8988T (cell line): Measurements from ENCODE around the gene ABCB4.
"Not testable (repeated sequence)": the region's sequence is repeated elsewhere in the genome, so short reads cannot be mapped to it uniquely, and the experiment has no call there.

Experiments used
- DNase-seq: peaks from one replicate; pipeline ENCODE4 v3.0.0; 2011

The ABCB4 gene

GRCh38 chr7:87474533-87475358 lies 734 bp downstream of the ABCB4 start:
- DNase-seq, result no peak

GRCh38 chr7:87473986-87474385 lies 1.5 kb downstream of the ABCB4 start:
- DNase-seq, result no peak

- DNase-seq, result no peak
Observed at GRCh38 chr7:87473192-87473591, 2.3 kb downstream of the ABCB4 start.

- no peak for DNase-seq
Observed at GRCh38 chr7:87471473-87471872, 4.0 kb downstream of the ABCB4 start.

GRCh38 chr7:87469204-87469603 lies 6.3 kb downstream of the ABCB4 start:
- not testable (repeated sequence) for DNase-seq

GRCh38 chr7:87465534-87465880 lies 10.0 kb downstream of the ABCB4 start:
- DNase-seq, result not testable (repeated sequence)

- DNase-seq, result not testable (repeated sequence)
Observed at GRCh38 chr7:87464830-87465533, 10.5 kb downstream of the ABCB4 start.

GRCh38 chr7:87463982-87464381 lies 11.5 kb downstream of the ABCB4 start:
- DNase-seq, result no peak

GRCh38 chr7:87460444-87460843 lies 15.0 kb downstream of the ABCB4 start:
- DNase-seq, result not testable (repeated sequence)

GRCh38 chr7:87459941-87460340 lies 15.5 kb downstream of the ABCB4 start:
- no peak for DNase-seq

- no peak for DNase-seq
Observed at GRCh38 chr7:87458148-87458547, 17.3 kb downstream of the ABCB4 start.

- DNase-seq, result no peak
Observed at GRCh38 chr7:87456247-87456646, 19.2 kb downstream of the ABCB4 start.

GRCh38 chr7:87452279-87452678 lies 23.2 kb downstream of the ABCB4 start:
- DNase-seq, result no peak

- no peak for DNase-seq
Observed at GRCh38 chr7:87451187-87451586, 24.3 kb downstream of the ABCB4 start.

GRCh38 chr7:87450706-87451105 lies 24.8 kb downstream of the ABCB4 start:
- no peak for DNase-seq

GRCh38 chr7:87448388-87448787 lies 27.1 kb downstream of the ABCB4 start:
- no peak for DNase-seq

GRCh38 chr7:87447116-87447635 lies 28.3 kb downstream of the ABCB4 start:
- no peak for DNase-seq

- DNase-seq, result no peak
Observed at GRCh38 chr7:87445897-87446296, 29.6 kb downstream of the ABCB4 start.

- DNase-seq, result no peak
Observed at GRCh38 chr7:87435546-87435945, 39.9 kb downstream of the ABCB4 start.

- DNase-seq, result no peak
Observed at GRCh38 chr7:87432536-87432935, 42.9 kb downstream of the ABCB4 start.

- DNase-seq, result no peak
Observed at GRCh38 chr7:87427288-87427687, 48.2 kb downstream of the ABCB4 start.

GRCh38 chr7:87426160-87426559 lies 49.3 kb downstream of the ABCB4 start:
- DNase-seq, result no peak

- DNase-seq, result no peak
Observed at GRCh38 chr7:87424075-87424474, 51.4 kb downstream of the ABCB4 start.

GRCh38 chr7:87420173-87420572 lies 55.3 kb downstream of the ABCB4 start:
- DNase-seq, result no peak
